Measurements from ENCODE around the gene RBPJ. TPM values are rescaled to one million over a fixed set of nuclear protein-coding genes. Genes with fewer than 3 reads are reported as not detected.
A peak's percentile ranks its signal among the peaks of the same experiment; 100 is the strongest.
"Not testable (repeated sequence)": the region's sequence is repeated elsewhere in the genome, so short reads cannot be mapped to it uniquely, and the experiment has no call there.

RBPJ gene
- total RNA-seq, 2 experiments from 2014 or later: 114 to 118 TPM

GRCh38 chr4:26307037-26307800 lies 13.6 kb upstream of the RBPJ start:
- H3K27me3 Mint-ChIP-seq (ENCODE audit: low read depth): no peaks in the 10 kb centered on the region
- no peak overlapping the region for H3K4me3 Mint-ChIP-seq
- CTCF ChIA-PET: no interaction called here
- H3K36me3 Mint-ChIP-seq (ENCODE audit: low read depth): no peaks in the 10 kb centered on the region
- intact Hi-C loops (cut with micrococcal nuclease): loop anchor here (2.0 kb wide), 1 partner anchor 18 kb away; no protein-coding TSS in a partner anchor
- peak overlapping the region; percentile 47 for H3K27ac Mint-ChIP-seq
- H3K4me1 Mint-ChIP-seq (ENCODE audit: low read depth): peaks cover 11% of the 10 kb centered on the region
- no peaks in the 10 kb centered on the region for H3K9me3 Mint-ChIP-seq
- DNase-seq: no peak

- no peak for DNase-seq
- no peaks in the 10 kb centered on the region for H3K36me3 Mint-ChIP-seq (ENCODE audit: low read depth)
- H3K4me3 Mint-ChIP-seq: no peak overlapping the region
- intact Hi-C loops (cut with micrococcal nuclease): no loop called here
- H3K27ac Mint-ChIP-seq: no peak overlapping the region
- H3K27me3 Mint-ChIP-seq (ENCODE audit: low read depth): no peaks in the 10 kb centered on the region
- CTCF ChIA-PET: no interaction called here
- H3K4me1 Mint-ChIP-seq (ENCODE audit: low read depth): peaks cover 18% of the 10 kb centered on the region
- no peaks in the 10 kb centered on the region for H3K9me3 Mint-ChIP-seq
These were observed 12.2 kb upstream of the RBPJ start for GRCh38 chr4:26308568-26308967.

GRCh38 chr4:26310264-26310663 lies 10.6 kb upstream of the RBPJ start:
- intact Hi-C loops (cut with micrococcal nuclease): loop anchor here (10.0 kb wide), 2 partner anchors 995 to 1075 kb away; partner anchors contain the start of genes PI4K2B and ZCCHC4
- no peaks in the 10 kb centered on the region for H3K36me3 Mint-ChIP-seq (ENCODE audit: low read depth)

GRCh38 chr4:26311633-26312032 lies 9.2 kb upstream of the RBPJ start:
- Mint-ChIP-seq H3K4me1 (ENCODE audit: low read depth) (peaks cover 16% of the 10 kb centered on the region), H3K27ac (peak overlapping the region; percentile 59), H3K4me3 (no peak overlapping the region), H3K36me3 (ENCODE audit: low read depth) (no peaks in the 10 kb centered on the region), H3K9me3 (peaks cover 14% of the 10 kb centered on the region), H3K27me3 (ENCODE audit: low read depth) (no peaks in the 10 kb centered on the region)
- intact Hi-C loops (cut with micrococcal nuclease): loop anchor here (1.0 to 10.0 kb wide), 4 partner anchors 8 to 1077 kb away; partner anchors contain the start of genes PI4K2B and ZCCHC4
- CTCF ChIA-PET: interaction anchor here (0.6 to 1.0 kb wide), 2 partner anchors 14 to 118 kb away, joined by 3 to 4 read pairs; no protein-coding TSS in a partner anchor
- peak; percentile 39 for DNase-seq

More at GRCh38 chr4:26310264-26310663, 10.6 kb upstream of the RBPJ start:
- Mint-ChIP-seq H3K27ac (no peak overlapping the region), H3K27me3 (ENCODE audit: low read depth) (no peaks in the 10 kb centered on the region), H3K9me3 (peaks cover 8% of the 10 kb centered on the region), H3K4me1 (ENCODE audit: low read depth) (peaks cover 18% of the 10 kb centered on the region), H3K4me3 (no peak overlapping the region)
- CTCF ChIA-PET: interaction anchor here (0.6 kb wide), 1 partner anchor 19 kb away, joined by 3 read pairs; no protein-coding TSS in a partner anchor
- DNase-seq: no peak

GRCh38 chr4:26315316-26315932 lies 5.4 kb upstream of the RBPJ start:
- DNase-seq; H3K36me3 Mint-ChIP-seq (ENCODE audit: low read depth); H3K27me3 Mint-ChIP-seq (ENCODE audit: low read depth); H3K4me3 Mint-ChIP-seq; H3K27ac Mint-ChIP-seq: not testable (repeated sequence)
- intact Hi-C loops (cut with micrococcal nuclease): loop anchor here (10.0 kb wide), 2 partner anchors 1001 to 1081 kb away; partner anchors contain the start of genes PI4K2B and ZCCHC4
- Mint-ChIP-seq H3K4me1 (ENCODE audit: low read depth) (peaks cover 21% of the 10 kb centered on the region), H3K9me3 (peaks cover 18% of the 10 kb centered on the region)
- CTCF ChIA-PET: interaction anchor here (0.6 kb wide), 1 partner anchor 92 kb away, joined by 3 read pairs; no protein-coding TSS in a partner anchor

- CTCF ChIA-PET: interaction anchor here (0.8 to 3.1 kb wide), 3 partner anchors 12 to 252 kb away, joined by 3 to 20 read pairs (median 3); no protein-coding TSS in a partner anchor
- no peak overlapping the region for H3K4me3 Mint-ChIP-seq
These were observed 3.0 kb upstream of the RBPJ start for GRCh38 chr4:26317766-26318165.

GRCh38 chr4:26319467-26319948 lies 1.3 kb upstream of the RBPJ start:
- H3K36me3 Mint-ChIP-seq (ENCODE audit: low read depth): peaks cover 9% of the 10 kb centered on the region
- H3K27me3 Mint-ChIP-seq (ENCODE audit: low read depth): no peaks in the 10 kb centered on the region
- H3K27ac Mint-ChIP-seq: peak overlapping the region; percentile 99
- intact Hi-C loops (cut with micrococcal nuclease): loop anchor here (1.0 to 10.0 kb wide), 16 partner anchors 8 to 1085 kb away; partner anchors contain the start of genes PI4K2B, SEL1L3, SMIM20 and STIM2
- peak overlapping the region; percentile 97 for H3K4me3 Mint-ChIP-seq
- CTCF ChIA-PET: interaction anchor here (0.9 to 3.1 kb wide), 8 partner anchors 11 to 290 kb away, joined by 3 to 20 read pairs (median 3); no protein-coding TSS in a partner anchor
- peaks cover 15% of the 10 kb centered on the region for H3K9me3 Mint-ChIP-seq
- peaks cover 26% of the 10 kb centered on the region for H3K4me1 Mint-ChIP-seq (ENCODE audit: low read depth)
- DNase-seq: peak; percentile 99

More at GRCh38 chr4:26317766-26318165, 3.0 kb upstream of the RBPJ start:
- H3K27me3 Mint-ChIP-seq (ENCODE audit: low read depth): no peaks in the 10 kb centered on the region
- peaks cover 18% of the 10 kb centered on the region for H3K9me3 Mint-ChIP-seq
- peaks cover 13% of the 10 kb centered on the region for H3K4me1 Mint-ChIP-seq (ENCODE audit: low read depth)
- intact Hi-C loops (cut with micrococcal nuclease): loop anchor here (2.0 to 10.0 kb wide), 4 partner anchors 265 to 1083 kb away; partner anchors contain the start of genes PI4K2B, SEL1L3 and ZCCHC4
- H3K27ac Mint-ChIP-seq: no peak overlapping the region
- no peak for DNase-seq
- peaks cover 9% of the 10 kb centered on the region for H3K36me3 Mint-ChIP-seq (ENCODE audit: low read depth)

- Mint-ChIP-seq H3K27me3 (ENCODE audit: low read depth) (no peaks in the 10 kb centered on the region), H3K27ac (peak overlapping the region; percentile 99), H3K4me3 (peak overlapping the region; percentile 97), H3K36me3 (ENCODE audit: low read depth) (peaks cover 9% of the 10 kb centered on the region), H3K9me3 (peaks cover 13% of the 10 kb centered on the region), H3K4me1 (ENCODE audit: low read depth) (peaks cover 29% of the 10 kb centered on the region)
- intact Hi-C loops (cut with micrococcal nuclease): loop anchor here (1.0 to 10.0 kb wide), 19 partner anchors 9 to 1085 kb away; partner anchors contain the start of genes PI4K2B, SEL1L3, SMIM20 and STIM2
- CTCF ChIA-PET: interaction anchor here (0.9 to 3.1 kb wide), 8 partner anchors 10 to 291 kb away, joined by 3 to 20 read pairs (median 4); no protein-coding TSS in a partner anchor
- DNase-seq: no peak
These were observed 771 bp upstream of the RBPJ start for GRCh38 chr4:26319949-26320537.

GRCh38 chr4:26321373-26322221 lies 783 bp downstream of the RBPJ start:
- Mint-ChIP-seq H3K36me3 (ENCODE audit: low read depth) (peaks cover 9% of the 10 kb centered on the region), H3K4me3 (peak overlapping the region; percentile 93), H3K4me1 (ENCODE audit: low read depth) (peaks cover 35% of the 10 kb centered on the region), H3K27ac (peak overlapping the region; percentile 92), H3K27me3 (ENCODE audit: low read depth) (no peaks in the 10 kb centered on the region), H3K9me3 (peaks cover 4% of the 10 kb centered on the region)
- CTCF ChIA-PET: interaction anchor here (1.0 to 2.5 kb wide), 2 partner anchors 68 to 246 kb away, joined by 4 to 11 read pairs; no protein-coding TSS in a partner anchor
- DNase-seq: peak; percentile 49
- intact Hi-C loops (cut with micrococcal nuclease): loop anchor here (5.0 kb wide), 3 partner anchors 479 to 879 kb away; no protein-coding TSS in a partner anchor

GRCh38 chr4:26322346-26322745 lies 1.5 kb downstream of the RBPJ start:
- CTCF ChIA-PET: interaction anchor here (1.0 kb wide), 1 partner anchor 67 kb away, joined by 4 read pairs; no protein-coding TSS in a partner anchor
- Mint-ChIP-seq H3K9me3 (peaks cover 4% of the 10 kb centered on the region), H3K4me1 (ENCODE audit: low read depth) (peaks cover 40% of the 10 kb centered on the region), H3K36me3 (ENCODE audit: low read depth) (peaks cover 9% of the 10 kb centered on the region), H3K27me3 (ENCODE audit: low read depth) (no peaks in the 10 kb centered on the region), H3K27ac (peak overlapping the region; percentile 92), H3K4me3 (peak overlapping the region; percentile 93)
- no peak for DNase-seq
- intact Hi-C loops (cut with micrococcal nuclease): loop anchor here (5.0 kb wide), 3 partner anchors 480 to 880 kb away; no protein-coding TSS in a partner anchor
